GM06990 (cell line): ENCODE data around the gene STK38.
"Not testable (repeated sequence)": the region's sequence is repeated elsewhere in the genome, so short reads cannot be mapped to it uniquely, and the experiment has no call there.

Experiments
- DNase-seq: peaks from one replicate; pipeline ENCODE4 v3.0.0-alpha.2; 2011; ENCODE audit not compliant: insufficient read length; ENCODE audit errors: extremely low read depth
- H3K27me3 ChIP-seq: replicated peaks from 2 replicates; pipeline ENCODE4 v1.6.0; 2011; ENCODE audit warnings: low read length; ENCODE audit not compliant: control insufficient read depth, insufficient read depth
- H3K36me3 ChIP-seq: 2 replicates; pipeline ENCODE4 v1.5.1; 2011; ENCODE audit warnings: low read length; ENCODE audit not compliant: control insufficient read depth, insufficient read depth
- H3K4me3 ChIP-seq: replicated peaks from 2 replicates; pipeline ENCODE4 v1.5.1; 2011; ENCODE audit warnings: low read depth, mild to moderate bottlenecking, control low read depth, low read length
- CTCF ChIP-seq: IDR thresholded peaks from 2 replicates; pipeline ENCODE4 v1.5.1; 2011; ENCODE audit warnings: low read length, control low read depth, mild to moderate bottlenecking, inconsistent platforms; ENCODE audit not compliant: insufficient read depth, poor library complexity, severe bottlenecking

The STK38 gene

GRCh38 chr6:36578030-36578429 is 30.8 kb upstream of the STK38 start:
- no peak for DNase-seq
- Histone ChIP-seq H3K36me3 (no peaks in the 10 kb centered on the region), H3K27me3 (no peaks in the 10 kb centered on the region), H3K4me3 (no peak overlapping the region)
- no peak for TF ChIP-seq CTCF

GRCh38 chr6:36577301-36577700 is 30.0 kb upstream of the STK38 start:
- Histone ChIP-seq H3K36me3 (no peaks in the 10 kb centered on the region), H3K4me3 (no peak overlapping the region), H3K27me3 (no peaks in the 10 kb centered on the region)
- no peak for DNase-seq
- no peak for TF ChIP-seq CTCF

- no peak overlapping the region for H3K4me3 ChIP-seq
- H3K36me3 ChIP-seq: no peaks in the 10 kb centered on the region
- no peak for DNase-seq
- no peak for TF ChIP-seq CTCF
- no peaks in the 10 kb centered on the region for H3K27me3 ChIP-seq
Observed at GRCh38 chr6:36576578-36576977, 29.3 kb upstream of the STK38 start.

- DNase-seq: no peak
- Histone ChIP-seq H3K36me3 (no peaks in the 10 kb centered on the region), H3K27me3 (no peaks in the 10 kb centered on the region), H3K4me3 (no peak overlapping the region)
- TF ChIP-seq CTCF: no peak
Observed at GRCh38 chr6:36574679-36575078, 27.4 kb upstream of the STK38 start.

- DNase-seq, H3K27me3 ChIP-seq, H3K4me3 ChIP-seq, H3K36me3 ChIP-seq: not testable (repeated sequence)
Observed at GRCh38 chr6:36572353-36573311, 25.4 kb upstream of the STK38 start.

- TF ChIP-seq CTCF: no peak
- Histone ChIP-seq H3K27me3 (no peaks in the 10 kb centered on the region), H3K36me3 (no peaks in the 10 kb centered on the region), H3K4me3 (no peak overlapping the region)
- DNase-seq: no peak
Observed at GRCh38 chr6:36571122-36572043, 24.1 kb upstream of the STK38 start.
